Ishikawa (cell line): Measurements from ENCODE around the gene CFAP20DC.

Experiments
- CEBPB ChIP-seq: IDR thresholded peaks from 2 replicates; pipeline ENCODE4 v1.6.1; 2012
- CREB1 ChIP-seq: IDR thresholded peaks from 2 replicates; pipeline ENCODE4 v1.6.1; 2012; ENCODE audit warnings: low read depth
- EGR1 ChIP-seq: IDR thresholded peaks from 2 replicates; pipeline ENCODE4 v1.6.1; 2012
- EP300 ChIP-seq: IDR thresholded peaks from 2 replicates; pipeline ENCODE4 v1.6.1; 2012; ENCODE audit warnings: borderline replicate concordance
- FOXM1 ChIP-seq: IDR thresholded peaks from 2 replicates; pipeline ENCODE4 v1.6.1; 2012; ENCODE audit warnings: low read depth, borderline replicate concordance
- RAD21 ChIP-seq: IDR thresholded peaks from 2 replicates; pipeline ENCODE4 v1.6.1; 2012; ENCODE audit warnings: low read depth
- TAF1 ChIP-seq: IDR thresholded peaks from 2 replicates; pipeline ENCODE4 v1.6.1; 2012; ENCODE audit warnings: low read depth, mild to moderate bottlenecking
- TCF12 ChIP-seq: IDR thresholded peaks from 2 replicates; pipeline ENCODE4 v1.6.1; 2012; ENCODE audit warnings: low read depth
- TEAD4 ChIP-seq: IDR thresholded peaks from 2 replicates; pipeline ENCODE4 v1.6.1; 2012
- ZBTB7A ChIP-seq: IDR thresholded peaks from 2 replicates; pipeline ENCODE4 v1.6.1; 2012; ENCODE audit warnings: low read depth
- TF ChIP-seq, protein P1 (sequence below): IDR thresholded peaks from 2 replicates; pipeline ENCODE4 v1.6.1; 2012
- TF ChIP-seq, protein P2 (sequence below): IDR thresholded peaks from 2 replicates; pipeline ENCODE4 v1.6.1; 2012
- TF ChIP-seq, protein P3 (sequence below): IDR thresholded peaks from 2 replicates; pipeline ENCODE4 v1.6.1; 2012; ENCODE audit warnings: low read depth, mild to moderate bottlenecking

DNA sequence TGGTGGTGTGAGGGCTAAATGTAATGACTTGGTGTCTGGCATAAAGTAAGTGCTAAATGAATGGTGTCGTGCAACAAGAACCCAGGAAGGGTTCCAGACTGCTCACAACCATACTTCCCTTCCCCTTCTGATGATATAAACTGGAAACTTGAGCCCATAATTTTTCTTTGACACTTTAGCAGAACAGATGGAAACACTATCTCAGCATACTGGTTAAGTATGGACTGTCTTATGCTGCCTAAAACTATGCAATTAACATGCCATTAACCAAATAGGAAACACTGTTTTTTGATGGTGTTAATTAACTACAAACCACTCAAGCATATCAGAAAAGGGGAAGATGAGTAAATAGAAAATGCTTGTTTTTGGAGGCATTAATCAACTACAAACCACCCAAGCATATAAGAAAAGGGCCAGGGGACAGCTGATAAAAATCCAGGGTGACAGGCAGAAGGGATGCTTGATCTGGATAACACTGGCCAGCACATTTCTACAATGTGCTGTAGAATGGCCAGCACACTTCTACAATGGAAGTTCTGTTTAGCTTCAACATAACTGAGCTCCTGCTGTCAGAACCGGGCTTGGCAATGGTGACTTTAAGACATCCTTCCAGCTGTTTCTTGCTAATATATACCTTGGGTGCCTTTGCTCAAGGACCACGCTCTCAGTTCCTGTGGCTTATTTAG, 297.8 kb downstream of the CFAP20DC start:
- TF ChIP-seq EP300 (no peak), CREB1 (no peak), FOXM1 (no peak), TAF1 (no peak), RAD21 (no peak), TEAD4 (no peak), CEBPB (no peak), TCF12 (no peak), ZBTB7A (no peak), EGR1 (no peak)
- TF ChIP-seq, protein P1, sequence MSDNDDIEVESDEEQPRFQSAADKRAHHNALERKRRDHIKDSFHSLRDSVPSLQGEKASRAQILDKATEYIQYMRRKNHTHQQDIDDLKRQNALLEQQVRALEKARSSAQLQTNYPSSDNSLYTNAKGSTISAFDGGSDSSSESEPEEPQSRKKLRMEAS, result no peak
- TF ChIP-seq, protein P2, sequence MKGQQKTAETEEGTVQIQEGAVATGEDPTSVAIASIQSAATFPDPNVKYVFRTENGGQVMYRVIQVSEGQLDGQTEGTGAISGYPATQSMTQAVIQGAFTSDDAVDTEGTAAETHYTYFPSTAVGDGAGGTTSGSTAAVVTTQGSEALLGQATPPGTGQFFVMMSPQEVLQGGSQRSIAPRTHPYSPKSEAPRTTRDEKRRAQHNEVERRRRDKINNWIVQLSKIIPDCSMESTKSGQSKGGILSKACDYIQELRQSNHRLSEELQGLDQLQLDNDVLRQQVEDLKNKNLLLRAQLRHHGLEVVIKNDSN, result no peak
- TF ChIP-seq, protein P3, sequence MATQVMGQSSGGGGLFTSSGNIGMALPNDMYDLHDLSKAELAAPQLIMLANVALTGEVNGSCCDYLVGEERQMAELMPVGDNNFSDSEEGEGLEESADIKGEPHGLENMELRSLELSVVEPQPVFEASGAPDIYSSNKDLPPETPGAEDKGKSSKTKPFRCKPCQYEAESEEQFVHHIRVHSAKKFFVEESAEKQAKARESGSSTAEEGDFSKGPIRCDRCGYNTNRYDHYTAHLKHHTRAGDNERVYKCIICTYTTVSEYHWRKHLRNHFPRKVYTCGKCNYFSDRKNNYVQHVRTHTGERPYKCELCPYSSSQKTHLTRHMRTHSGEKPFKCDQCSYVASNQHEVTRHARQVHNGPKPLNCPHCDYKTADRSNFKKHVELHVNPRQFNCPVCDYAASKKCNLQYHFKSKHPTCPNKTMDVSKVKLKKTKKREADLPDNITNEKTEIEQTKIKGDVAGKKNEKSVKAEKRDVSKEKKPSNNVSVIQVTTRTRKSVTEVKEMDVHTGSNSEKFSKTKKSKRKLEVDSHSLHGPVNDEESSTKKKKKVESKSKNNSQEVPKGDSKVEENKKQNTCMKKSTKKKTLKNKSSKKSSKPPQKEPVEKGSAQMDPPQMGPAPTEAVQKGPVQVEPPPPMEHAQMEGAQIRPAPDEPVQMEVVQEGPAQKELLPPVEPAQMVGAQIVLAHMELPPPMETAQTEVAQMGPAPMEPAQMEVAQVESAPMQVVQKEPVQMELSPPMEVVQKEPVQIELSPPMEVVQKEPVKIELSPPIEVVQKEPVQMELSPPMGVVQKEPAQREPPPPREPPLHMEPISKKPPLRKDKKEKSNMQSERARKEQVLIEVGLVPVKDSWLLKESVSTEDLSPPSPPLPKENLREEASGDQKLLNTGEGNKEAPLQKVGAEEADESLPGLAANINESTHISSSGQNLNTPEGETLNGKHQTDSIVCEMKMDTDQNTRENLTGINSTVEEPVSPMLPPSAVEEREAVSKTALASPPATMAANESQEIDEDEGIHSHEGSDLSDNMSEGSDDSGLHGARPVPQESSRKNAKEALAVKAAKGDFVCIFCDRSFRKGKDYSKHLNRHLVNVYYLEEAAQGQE, result no peak
